SU-DHL-6 (cell line): ENCODE data around the gene CA5A.

Experiments
- H2AFZ ChIP-seq: fragments of 200-600 bp; sonication (generic); 2 replicates; pipeline ENCODE4 v1.6.1; 2014; ENCODE audit warnings: low read depth, mild to moderate bottlenecking, moderate library complexity, mixed read lengths, antibody characterized with exemption, low read length; ENCODE audit not compliant: severe bottlenecking
- H3F3A ChIP-seq: fragments of 200-600 bp; shearing (Covaris generic); 2 replicates; pipeline ENCODE4 v1.6.0; 2016; ENCODE audit warnings: antibody characterized with exemption, mild to moderate bottlenecking; ENCODE audit not compliant: insufficient read depth
- H3K27ac ChIP-seq: fragments of 200-600 bp; sonication (generic); 2 replicates; pipeline ENCODE4 v1.5.1; 2016; ENCODE audit warnings: low read depth, mild to moderate bottlenecking, low read length, moderate library complexity, mixed read lengths
- H3K27me3 ChIP-seq: fragments of 200-600 bp; sonication (generic), shearing (Covaris generic); 2 replicates; pipeline ENCODE4 v1.6.0; 2014; ENCODE audit warnings: mild to moderate bottlenecking, low read length
- H3K36me3 ChIP-seq: fragments of 200-600 bp; sonication (generic); 2 replicates; pipeline ENCODE4 v1.6.1; 2014; ENCODE audit warnings: mild to moderate bottlenecking, low read length, mixed read lengths
- H3K4me2 ChIP-seq: fragments of 300-600, 200-600 bp; shearing (Covaris generic), sonication (generic); 2 replicates; pipeline ENCODE4 v1.6.0; 2014; ENCODE audit warnings: low read length, low read depth, mild to moderate bottlenecking; ENCODE audit not compliant: poor library complexity, severe bottlenecking
- H3K4me3 ChIP-seq: fragments of 200-600 bp; sonication (generic); 2 replicates; pipeline ENCODE4 v1.5.1; 2014; ENCODE audit warnings: antibody characterized with exemption, low read length, mild to moderate bottlenecking, mixed read lengths; ENCODE audit not compliant: insufficient read depth, poor library complexity, severe bottlenecking
- H3K79me2 ChIP-seq: fragments of 200-600 bp; sonication (generic); 2 replicates; pipeline ENCODE4 v1.6.1; 2014; ENCODE audit warnings: mild to moderate bottlenecking, low read length, moderate library complexity; ENCODE audit not compliant: insufficient read depth
- H3K9ac ChIP-seq: fragments of 200-600 bp; sonication (generic); 2 replicates; pipeline ENCODE4 v1.7.0; 2014; ENCODE audit warnings: mild to moderate bottlenecking, low read length
- H3K9me2 ChIP-seq: fragments of 200-600 bp; sonication (generic); replicated peaks from 2 replicates; pipeline ENCODE4 v1.6.1; 2014; ENCODE audit warnings: low read length; ENCODE audit not compliant: insufficient read depth
- H3K9me3 ChIP-seq: fragments of 200-600 bp; sonication (generic); 2 replicates; pipeline ENCODE4 v1.6.1; 2014; ENCODE audit warnings: low read length, mixed read lengths; ENCODE audit not compliant: insufficient read depth
- H4K20me1 ChIP-seq: fragments of 200-600 bp; sonication (generic); 2 replicates; pipeline ENCODE4 v1.6.1; 2014; ENCODE audit warnings: low read depth, mild to moderate bottlenecking, antibody characterized with exemption, low read length, moderate library complexity, mixed read lengths
- CTCF ChIP-seq: fragments of 200-600 bp; sonication (generic); IDR thresholded peaks from one replicate; pipeline ENCODE4 v1.5.1; 2017; ENCODE audit warnings: antibody characterized with exemption, mild to moderate bottlenecking, low read length, moderate library complexity; ENCODE audit not compliant: insufficient read depth, poor library complexity, severe bottlenecking
- EZH2phosphoT487 ChIP-seq: fragments of 200-600 bp; sonication (generic), shearing (Covaris generic); conservative IDR thresholded peaks from 2 replicates; pipeline ENCODE4 v1.6.1; 2018; ENCODE audit warnings: mild to moderate bottlenecking, antibody characterized with exemption, low read length, moderate library complexity, mixed read lengths

Gene CA5A

GRCh38 chr16:87844120-87844733 lies 92.1 kb downstream of the CA5A start:
- no peak overlapping the region for H3K27ac ChIP-seq
- no peaks in the 10 kb centered on the region for H3K9me3 ChIP-seq
- H4K20me1 ChIP-seq = peaks cover 3% of the 10 kb centered on the region; the same call in 1 of the 2 replicates
- H2AFZ ChIP-seq = no peak overlapping the region
- peaks cover 78% of the 10 kb centered on the region for H3K79me2 ChIP-seq
- peaks cover 11% of the 10 kb centered on the region for H3K36me3 ChIP-seq
- H3K9ac ChIP-seq = no peak overlapping the region
- no peaks in the 10 kb centered on the region for H3F3A ChIP-seq
- no peaks in the 10 kb centered on the region for H3K9me2 ChIP-seq
- TF ChIP-seq EZH2phosphoT487 = no peak
- TF ChIP-seq CTCF = no peak
- H3K4me2 ChIP-seq = no peak overlapping the region
- H3K4me3 ChIP-seq = no peak overlapping the region
- no peaks in the 10 kb centered on the region for H3K27me3 ChIP-seq

- Histone ChIP-seq H3K27ac (no peak overlapping the region), H3K4me2 (no peak overlapping the region), H2AFZ (no peak overlapping the region), H3F3A (no peaks in the 10 kb centered on the region), H3K4me3 (no peak overlapping the region), H3K79me2 (peaks cover 73% of the 10 kb centered on the region), H3K36me3 (peaks cover 7% of the 10 kb centered on the region; the same call in 1 of the 2 replicates), H3K9me3 (no peaks in the 10 kb centered on the region), H4K20me1 (no peaks in the 10 kb centered on the region; the same call in 1 of the 2 replicates), H3K27me3 (no peaks in the 10 kb centered on the region), H3K9ac (no peak overlapping the region), H3K9me2 (no peaks in the 10 kb centered on the region)
- TF ChIP-seq CTCF (no peak), EZH2phosphoT487 (no peak)
Measured at GRCh38 chr16:87843678-87844105, 92.6 kb downstream of the CA5A start.

GRCh38 chr16:87842209-87842869 lies 94.0 kb downstream of the CA5A start:
- Histone ChIP-seq H3K79me2 (peaks cover 59% of the 10 kb centered on the region), H2AFZ (no peak overlapping the region), H3K27me3 (no peaks in the 10 kb centered on the region), H3K9ac (no peak overlapping the region), H3F3A (no peaks in the 10 kb centered on the region), H3K4me3 (no peak overlapping the region), H3K27ac (no peak overlapping the region), H3K36me3 (peaks cover 7% of the 10 kb centered on the region; the same call in 1 of the 2 replicates), H4K20me1 (no peaks in the 10 kb centered on the region; the same call in 1 of the 2 replicates), H3K9me2 (no peaks in the 10 kb centered on the region), H3K9me3 (no peaks in the 10 kb centered on the region), H3K4me2 (no peak overlapping the region)
- no peak for TF ChIP-seq EZH2phosphoT487
- no peak for TF ChIP-seq CTCF
